K562 (cell line): ENCODE measurements around the gene PLXNA3. TPM values are rescaled to one million over a fixed set of nuclear protein-coding genes. Genes with fewer than 3 reads are reported as not detected.

ENCODE experiments used
- MTA2 ChIP-seq: fragments of 450-650 bp; IDR thresholded peaks from 2 replicates; pipeline ENCODE4 v1.6.1; 2016; ENCODE audit warnings: low read depth
- ZNF699 ChIP-seq: fragments of 250-450 bp; sonication (Bioruptor Pico); IDR thresholded peaks from 2 replicates; pipeline ENCODE4 v1.8.0; 2021; ENCODE audit warnings: mild to moderate bottlenecking, moderate library complexity; ENCODE audit not compliant: insufficient replicate concordance
- polyA plus RNA-seq, 8 experiments: library from polyadenylated mRNA; depleted of rRNA in 4 of 8; stranded (reverse) in 5 of 8; unstranded in 3 of 8; fragments of >200 nt; fragmentation: Nextera tagmentation in 2 of 8; fragmentation: Illumina TruSeq in 1 of 8; extraction: Ambion mirVana in 2 of 8; extraction: Trizol in 1 of 8; gene quantifications; 2 replicates each; pipeline versions ENCODE4 v1.2.1 to v1.2.3, GENCODE V29; 2011 to 2014; ENCODE audit warnings: inconsistent platforms in 1 of 8, missing spikeins in 1 of 8
- total RNA-seq, 7 experiments: library from RNA; depleted of rRNA in 6 of 7; stranded (reverse); fragments of >200 nt in 6 of 7; fragmentation: Illumina TruSeq in 2 of 7; extraction: Trizol in 2 of 7; gene quantifications; 2 replicates each; pipeline versions ENCODE4 v1.2.1 to v1.2.3, GENCODE V29; 2011 to 2021; ENCODE audit warnings: low replicate concordance in 1 of 7
- TF ChIP-seq, protein P1 (sequence below), 2 experiments: fragments of 450-650 bp; formaldehyde crosslinking in 1 of 2; IDR thresholded peaks; 2 replicates each; pipeline versions ENCODE4 v1.4.0 to v1.6.1; 2014 to 2020; ENCODE audit warnings: mild to moderate bottlenecking in 2 of 2, borderline replicate concordance in 1 of 2, low read depth in 1 of 2

PLXNA3 gene
- total and polyA plus RNA-seq, 9 of the 15 experiments (the other 6 are each of a cell fraction or from before 2014, with no cell fraction given), result 0.32 to 47.8 (median 7.5) TPM

DNA sequence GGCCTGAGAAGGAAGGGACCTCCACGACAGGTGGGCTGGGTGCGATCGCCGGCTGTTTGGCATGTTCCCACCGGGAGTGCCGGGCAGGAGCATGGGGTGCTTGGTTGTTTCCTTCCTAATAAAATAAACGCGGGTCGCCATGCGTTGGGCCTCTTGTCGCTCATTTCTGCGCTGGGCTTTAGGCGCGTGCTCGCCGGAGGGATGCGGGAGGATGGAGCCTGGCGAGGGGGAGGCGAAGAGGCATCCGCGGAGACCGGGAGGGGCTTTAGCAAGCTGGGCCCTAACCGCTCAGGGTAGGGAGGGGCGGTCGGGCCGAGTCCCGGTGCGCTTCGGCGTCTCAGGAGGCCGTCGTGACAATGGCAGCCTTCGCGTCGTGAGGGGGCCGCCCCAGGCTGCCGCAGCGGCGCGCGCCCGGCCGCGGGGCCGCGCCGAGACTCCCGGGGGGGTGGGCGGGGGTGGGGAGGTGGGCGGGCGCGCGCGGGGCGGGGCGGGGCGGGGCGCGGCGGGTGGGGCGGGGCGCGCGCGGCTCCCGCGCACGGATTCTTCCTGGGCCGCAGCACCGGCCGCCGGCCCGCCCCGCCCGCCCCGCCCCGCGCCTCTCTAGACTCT lies 21.6 kb upstream of the PLXNA3 start (continued):
- TF ChIP-seq, protein P1, sequence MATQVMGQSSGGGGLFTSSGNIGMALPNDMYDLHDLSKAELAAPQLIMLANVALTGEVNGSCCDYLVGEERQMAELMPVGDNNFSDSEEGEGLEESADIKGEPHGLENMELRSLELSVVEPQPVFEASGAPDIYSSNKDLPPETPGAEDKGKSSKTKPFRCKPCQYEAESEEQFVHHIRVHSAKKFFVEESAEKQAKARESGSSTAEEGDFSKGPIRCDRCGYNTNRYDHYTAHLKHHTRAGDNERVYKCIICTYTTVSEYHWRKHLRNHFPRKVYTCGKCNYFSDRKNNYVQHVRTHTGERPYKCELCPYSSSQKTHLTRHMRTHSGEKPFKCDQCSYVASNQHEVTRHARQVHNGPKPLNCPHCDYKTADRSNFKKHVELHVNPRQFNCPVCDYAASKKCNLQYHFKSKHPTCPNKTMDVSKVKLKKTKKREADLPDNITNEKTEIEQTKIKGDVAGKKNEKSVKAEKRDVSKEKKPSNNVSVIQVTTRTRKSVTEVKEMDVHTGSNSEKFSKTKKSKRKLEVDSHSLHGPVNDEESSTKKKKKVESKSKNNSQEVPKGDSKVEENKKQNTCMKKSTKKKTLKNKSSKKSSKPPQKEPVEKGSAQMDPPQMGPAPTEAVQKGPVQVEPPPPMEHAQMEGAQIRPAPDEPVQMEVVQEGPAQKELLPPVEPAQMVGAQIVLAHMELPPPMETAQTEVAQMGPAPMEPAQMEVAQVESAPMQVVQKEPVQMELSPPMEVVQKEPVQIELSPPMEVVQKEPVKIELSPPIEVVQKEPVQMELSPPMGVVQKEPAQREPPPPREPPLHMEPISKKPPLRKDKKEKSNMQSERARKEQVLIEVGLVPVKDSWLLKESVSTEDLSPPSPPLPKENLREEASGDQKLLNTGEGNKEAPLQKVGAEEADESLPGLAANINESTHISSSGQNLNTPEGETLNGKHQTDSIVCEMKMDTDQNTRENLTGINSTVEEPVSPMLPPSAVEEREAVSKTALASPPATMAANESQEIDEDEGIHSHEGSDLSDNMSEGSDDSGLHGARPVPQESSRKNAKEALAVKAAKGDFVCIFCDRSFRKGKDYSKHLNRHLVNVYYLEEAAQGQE (IDR thresholded peaks at IDR 0.05; ENCODE audit: borderline replicate concordance), result no peak
- TF ChIP-seq, protein P1 (CRISPR knock-in tag; IDR thresholded peaks at IDR 0.05; ENCODE audit: low read depth), result no peak
- TF ChIP-seq ZNF699 (CRISPR knock-in tag) (no peak), MTA2 (no peak)
- TF ChIP-seq, all 486 proteins: peak for 12
